ENCODE data around the gene ZNF579. TPM values are rescaled to one million over a fixed set of nuclear protein-coding genes. Genes with fewer than 3 reads are reported as not detected.

The ZNF579 gene
- total RNA-seq, 1 donor from 2014 or later, result 58.0 TPM

- Histone ChIP-seq H3K27ac (ENCODE audit: low read depth, low read length) (no peak overlapping the region), H3K4me3 (ENCODE audit: insufficient read depth, low read depth, low read length) (no peak overlapping the region), H3K4me2 (ENCODE audit: low read length) (no peak overlapping the region), H4K20me1 (ENCODE audit: insufficient read depth, low read length) (no peaks in the 10 kb centered on the region), H3K9ac (ENCODE audit: low read length) (no peak overlapping the region), H3K36me3 (ENCODE audit: insufficient read depth, low read length) (no peaks in the 10 kb centered on the region), H3K9me3 (ENCODE audit: insufficient read depth, low read depth, low read length) (no peaks in the 10 kb centered on the region), H3K4me1 (ENCODE audit: insufficient read depth, low read length) (no peaks in the 10 kb centered on the region), H3K27me3 (ENCODE audit: insufficient read depth, low read length) (no peaks in the 10 kb centered on the region), H3K79me2 (ENCODE audit: insufficient read depth, low read length) (no peaks in the 10 kb centered on the region), H2AFZ (ENCODE audit: low read depth, low read length) (no peak overlapping the region)
- TF ChIP-seq EZH2 (IDR thresholded peaks at IDR 0.05; ENCODE audit: insufficient read depth, low read length) (no peak), CTCF (IDR thresholded peaks at IDR 0.05; ENCODE audit: insufficient read depth, low read depth, low read length) (no peak)
- Mint-ChIP-seq H3K27ac (ENCODE audit: unreplicated experiment) (no peak overlapping the region), H3K36me3 (ENCODE audit: low read depth, unreplicated experiment) (no peaks in the 10 kb centered on the region), H3K27me3 (ENCODE audit: low read depth, unreplicated experiment) (no peaks in the 10 kb centered on the region), H3K9me3 (ENCODE audit: unreplicated experiment) (no peaks in the 10 kb centered on the region), H3K4me3 (ENCODE audit: unreplicated experiment) (no peak overlapping the region), H3K4me1 (ENCODE audit: low read depth, unreplicated experiment) (no peaks in the 10 kb centered on the region)
- DNase-seq (ENCODE audit: low read depth) (no peak), FAIRE-seq (no peak)
Measured at GRCh38 chr19:55529636-55530234, 50.9 kb downstream of the ZNF579 start.

- TF ChIP-seq CTCF (IDR thresholded peaks at IDR 0.05; ENCODE audit: insufficient read depth, low read depth, low read length) (no peak), EZH2 (IDR thresholded peaks at IDR 0.05; ENCODE audit: insufficient read depth, low read length) (no peak)
- DNase-seq (ENCODE audit: low read depth) (no peak), FAIRE-seq (no peak)
- Histone ChIP-seq H3K4me2 (ENCODE audit: low read length) (peak overlapping the region; percentile 20), H3K4me1 (ENCODE audit: insufficient read depth, low read length) (no peaks in the 10 kb centered on the region), H3K9me3 (ENCODE audit: insufficient read depth, low read depth, low read length) (no peaks in the 10 kb centered on the region), H3K79me2 (ENCODE audit: insufficient read depth, low read length) (no peaks in the 10 kb centered on the region), H3K36me3 (ENCODE audit: insufficient read depth, low read length) (no peaks in the 10 kb centered on the region), H3K27me3 (ENCODE audit: insufficient read depth, low read length) (no peaks in the 10 kb centered on the region), H4K20me1 (ENCODE audit: insufficient read depth, low read length) (no peaks in the 10 kb centered on the region), H2AFZ (ENCODE audit: low read depth, low read length) (no peak overlapping the region), H3K27ac (ENCODE audit: low read depth, low read length) (no peak overlapping the region), H3K9ac (ENCODE audit: low read length) (no peak overlapping the region), H3K4me3 (ENCODE audit: insufficient read depth, low read depth, low read length) (no peak overlapping the region)
- no peak overlapping the region for H3K4me3 Mint-ChIP-seq (ENCODE audit: unreplicated experiment)
- no peak overlapping the region for H3K27ac Mint-ChIP-seq (ENCODE audit: unreplicated experiment)
- H3K27me3 Mint-ChIP-seq (ENCODE audit: low read depth, unreplicated experiment), result no peaks in the 10 kb centered on the region
- no peaks in the 10 kb centered on the region for H3K36me3 Mint-ChIP-seq (ENCODE audit: low read depth, unreplicated experiment)
- H3K9me3 Mint-ChIP-seq (ENCODE audit: unreplicated experiment), result no peaks in the 10 kb centered on the region
- H3K4me1 Mint-ChIP-seq (ENCODE audit: low read depth, unreplicated experiment), result no peaks in the 10 kb centered on the region
Measured at GRCh38 chr19:55528030-55528803, 52.4 kb downstream of the ZNF579 start.

Measured in astrocyte (in vitro differentiated cells and primary cell).